Measurements from ENCODE around the gene FBXW2. TPM values are rescaled to one million over a fixed set of nuclear protein-coding genes. Genes with fewer than 3 reads are reported as not detected.

The FBXW2 gene
- total RNA-seq, 2 donors from 2014 or later, result 16.6 to 19.1 TPM

GRCh38 chr9:120833325-120833724 is 40.1 kb upstream of the FBXW2 start:
- H3K36me3 ChIP-seq (replicated peaks in 1 of 2; ENCODE audit: insufficient read depth in 1 of 2, low read depth in 2 of 2), result peaks cover 0 to 14% of the 10 kb centered on the region in 2 donors
- WGBS, 2 donors, result 95 to 97% methylated on average over 7 of the region's 7 CpGs

DNA sequence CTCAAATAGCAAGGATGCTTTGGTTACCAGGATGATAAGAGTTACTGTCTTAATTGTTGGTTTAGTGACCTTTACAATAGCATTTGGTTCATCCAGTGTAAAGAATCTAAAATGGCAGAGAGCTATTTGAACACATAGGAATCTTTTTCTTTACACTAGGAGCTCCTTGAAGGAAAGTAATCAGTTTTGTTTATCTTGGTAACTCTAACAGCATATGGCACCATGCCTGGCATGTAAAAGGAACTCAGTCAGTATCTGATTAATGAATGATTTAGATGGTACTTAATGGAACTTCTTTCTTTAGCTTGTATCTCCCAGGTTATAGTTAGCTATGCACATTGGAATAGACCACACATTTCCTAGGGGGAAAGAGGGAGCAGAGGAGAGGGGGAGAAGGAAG is 39.6 kb upstream of the FBXW2 start:
- ATAC-seq (no peak), DNase-seq (no peak)
- Histone ChIP-seq H3K27me3 (no peaks in the 10 kb centered on the region), H3K36me3 (replicated peaks in 1 of 2; ENCODE audit: insufficient read depth in 1 of 2, low read depth in 2 of 2) (peaks cover 0 to 14% of the 10 kb centered on the region in 2 donors), H3K27ac (no peak overlapping the region), H3K4me3 (no peak overlapping the region), H3K4me1 (no peaks in the 10 kb centered on the region), H3K9me3 (no peaks in the 10 kb centered on the region)
- intact Hi-C loops (cut with DNase I), result no loop called here
- TF ChIP-seq POLR2A (IDR thresholded peaks at IDR 0.05) (no peak), CTCF (IDR thresholded peaks at IDR 0.05) (no peak)

More at GRCh38 chr9:120833325-120833724, 40.1 kb upstream of the FBXW2 start:
- Histone ChIP-seq H3K9me3 (no peaks in the 10 kb centered on the region), H3K27me3 (no peaks in the 10 kb centered on the region), H3K4me1 (no peaks in the 10 kb centered on the region), H3K4me3 (no peak overlapping the region), H3K27ac (no peak overlapping the region)
- DNase-seq, result no peak
- no peak for ATAC-seq
- intact Hi-C loops (cut with DNase I), result no loop called here
- TF ChIP-seq POLR2A (IDR thresholded peaks at IDR 0.05), result no peak
- no peak for TF ChIP-seq CTCF (IDR thresholded peaks at IDR 0.05)

- DNase-seq (no peak), ATAC-seq (no peak)
- intact Hi-C loops (cut with DNase I), result no loop called here
- 83 to 89% methylated on average over 3 of the region's 3 CpGs for whole genome bisulfite sequencing, 2 donors
- Histone ChIP-seq H3K9me3 (no peaks in the 10 kb centered on the region), H3K4me1 (no peaks in the 10 kb centered on the region), H3K4me3 (no peak overlapping the region), H3K36me3 (replicated peaks in 1 of 2; ENCODE audit: insufficient read depth in 1 of 2, low read depth in 2 of 2) (peaks cover 4 to 18% of the 10 kb centered on the region in 2 donors), H3K27me3 (no peaks in the 10 kb centered on the region), H3K27ac (no peak overlapping the region)
- TF ChIP-seq POLR2A (IDR thresholded peaks at IDR 0.05) (no peak), CTCF (IDR thresholded peaks at IDR 0.05) (no peak)
Observed at GRCh38 chr9:120830865-120831264, 37.6 kb upstream of the FBXW2 start.

DNA sequence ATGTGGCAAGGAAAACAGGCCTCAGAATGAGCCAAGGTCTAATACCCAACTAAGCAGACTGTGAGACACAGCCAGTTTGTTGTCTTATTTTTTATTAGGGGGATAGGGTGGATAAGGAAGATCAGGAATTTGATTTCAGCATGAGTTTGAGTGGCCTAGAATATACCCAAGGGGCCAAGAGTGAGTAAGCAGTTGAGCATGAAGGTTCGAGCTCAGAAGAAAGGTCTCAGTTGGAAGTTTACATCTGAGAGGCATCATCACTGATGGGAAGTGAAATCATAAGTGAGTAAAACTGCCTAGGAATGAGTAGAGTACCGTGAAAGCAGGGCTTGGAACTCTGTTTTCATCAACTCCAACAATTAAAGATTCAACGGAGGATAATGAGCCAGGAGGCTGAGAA is 36.9 kb upstream of the FBXW2 start:
- DNase-seq (no peak), ATAC-seq (no peak)
- no peaks in the 10 kb centered on the region for H3K4me1 ChIP-seq
- H3K4me3 ChIP-seq, result no peak overlapping the region
- H3K36me3 ChIP-seq (replicated peaks in 1 of 2; ENCODE audit: insufficient read depth in 1 of 2, low read depth in 2 of 2), result peaks cover 4 to 18% of the 10 kb centered on the region in 2 donors
- TF ChIP-seq CTCF (IDR thresholded peaks at IDR 0.05), result no peak
- TF ChIP-seq POLR2A (IDR thresholded peaks at IDR 0.05), result no peak
- no peak overlapping the region for H3K27ac ChIP-seq
- H3K27me3 ChIP-seq, result no peaks in the 10 kb centered on the region
- WGBS, 2 donors, result 93% methylated on average over 3 of the region's 3 CpGs
- H3K9me3 ChIP-seq, result no peaks in the 10 kb centered on the region
- intact Hi-C loops (cut with DNase I), result no loop called here

DNA sequence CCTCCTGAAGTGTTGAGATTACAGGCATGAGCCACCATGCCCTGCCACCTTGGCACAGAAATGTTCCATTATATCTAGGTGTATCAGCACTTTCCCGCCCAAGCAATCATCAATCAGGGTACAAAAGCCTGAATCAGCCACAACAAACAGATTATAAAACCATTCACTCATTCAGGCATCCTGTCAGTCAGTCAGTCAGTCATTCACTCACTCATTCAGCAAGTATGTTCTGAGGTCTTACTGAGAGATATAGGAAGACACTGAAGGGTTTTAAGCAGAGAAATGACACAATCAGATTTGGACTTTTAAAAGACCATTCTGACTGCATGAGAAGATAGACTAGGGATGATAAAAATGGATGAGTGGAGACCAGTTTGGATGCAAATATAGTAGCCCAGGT is 36.4 kb upstream of the FBXW2 start:
- TF ChIP-seq CTCF (IDR thresholded peaks at IDR 0.05) (no peak), POLR2A (IDR thresholded peaks at IDR 0.05) (no peak)
- Histone ChIP-seq H3K36me3 (replicated peaks in 1 of 2; ENCODE audit: insufficient read depth in 1 of 2, low read depth in 2 of 2) (peaks cover 4 to 18% of the 10 kb centered on the region in 2 donors), H3K4me1 (no peaks in the 10 kb centered on the region), H3K27ac (no peak overlapping the region), H3K9me3 (no peaks in the 10 kb centered on the region), H3K27me3 (no peaks in the 10 kb centered on the region), H3K4me3 (no peak overlapping the region)
- ATAC-seq (no peak), DNase-seq (no peak)
- 79 to 88% methylated on average over 1 of the region's 1 CpG for WGBS, 2 donors
- intact Hi-C loops (cut with DNase I), result no loop called here
